ENCODE results near the gene PRKCA. TPM values are rescaled to one million over a fixed set of nuclear protein-coding genes. Genes with fewer than 3 reads are reported as not detected.
A peak's percentile ranks its signal among the peaks of the same experiment; 100 is the strongest.

The PRKCA gene
- total RNA-seq, 3 donors from 2014 or later, result 5.1 to 10.5 (median 6.6) TPM

DNA sequence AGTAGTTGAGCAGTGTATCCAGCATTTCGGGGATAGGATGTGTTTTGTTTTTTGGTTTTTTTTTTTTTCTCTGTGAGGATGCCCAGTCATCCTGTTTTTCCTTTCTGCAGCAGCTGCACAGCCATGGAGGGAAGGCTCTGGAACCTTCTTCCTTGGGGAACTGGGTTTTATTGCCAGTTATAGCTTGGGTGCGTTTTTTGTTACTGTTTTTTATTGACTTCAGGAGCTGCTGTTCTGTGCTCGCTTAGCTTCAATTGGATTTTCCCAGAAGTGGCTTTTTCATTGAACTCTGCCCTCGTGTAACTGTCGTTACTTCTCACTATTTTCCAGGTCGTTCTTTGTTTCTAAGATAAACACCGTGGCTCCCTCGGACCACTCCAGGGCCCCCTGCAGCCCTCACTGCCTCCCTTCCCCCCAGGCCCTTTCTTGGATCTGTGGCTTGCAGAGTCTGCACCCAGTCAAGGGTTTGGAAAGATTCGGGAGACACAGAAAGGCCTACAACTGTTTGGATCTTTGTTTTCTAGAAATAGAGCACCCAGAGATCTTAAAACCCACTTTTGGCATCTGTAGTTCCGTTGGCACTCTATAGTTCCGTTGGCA is 412.8 kb downstream of the PRKCA start:
- H3K9me3 ChIP-seq, result no peaks in the 10 kb centered on the region
- DNase-seq (ENCODE audit: low spot score in 2 of 2), result no peak
- no peaks in the 10 kb centered on the region for H3K36me3 ChIP-seq
- TF ChIP-seq POLR2A (IDR thresholded peaks at IDR 0.05) (no peak), POLR2AphosphoS5 (IDR thresholded peaks at IDR 0.05) (no peak)
- TF ChIP-seq, protein P1, sequence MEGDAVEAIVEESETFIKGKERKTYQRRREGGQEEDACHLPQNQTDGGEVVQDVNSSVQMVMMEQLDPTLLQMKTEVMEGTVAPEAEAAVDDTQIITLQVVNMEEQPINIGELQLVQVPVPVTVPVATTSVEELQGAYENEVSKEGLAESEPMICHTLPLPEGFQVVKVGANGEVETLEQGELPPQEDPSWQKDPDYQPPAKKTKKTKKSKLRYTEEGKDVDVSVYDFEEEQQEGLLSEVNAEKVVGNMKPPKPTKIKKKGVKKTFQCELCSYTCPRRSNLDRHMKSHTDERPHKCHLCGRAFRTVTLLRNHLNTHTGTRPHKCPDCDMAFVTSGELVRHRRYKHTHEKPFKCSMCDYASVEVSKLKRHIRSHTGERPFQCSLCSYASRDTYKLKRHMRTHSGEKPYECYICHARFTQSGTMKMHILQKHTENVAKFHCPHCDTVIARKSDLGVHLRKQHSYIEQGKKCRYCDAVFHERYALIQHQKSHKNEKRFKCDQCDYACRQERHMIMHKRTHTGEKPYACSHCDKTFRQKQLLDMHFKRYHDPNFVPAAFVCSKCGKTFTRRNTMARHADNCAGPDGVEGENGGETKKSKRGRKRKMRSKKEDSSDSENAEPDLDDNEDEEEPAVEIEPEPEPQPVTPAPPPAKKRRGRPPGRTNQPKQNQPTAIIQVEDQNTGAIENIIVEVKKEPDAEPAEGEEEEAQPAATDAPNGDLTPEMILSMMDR (IDR thresholded peaks at IDR 0.05), result no peak
- H3K4me3 ChIP-seq, result no peak overlapping the region
- intact Hi-C loops (cut with DNase I; ENCODE audit: low total_unique reads), result loop anchor here (10.0 kb wide), 1 partner anchor 190 kb away; no protein-coding TSS in a partner anchor
- H3K4me1 ChIP-seq, result no peaks in the 10 kb centered on the region
- no peak overlapping the region for H3K27ac ChIP-seq
- H3K27me3 ChIP-seq, result no peaks in the 10 kb centered on the region

DNA sequence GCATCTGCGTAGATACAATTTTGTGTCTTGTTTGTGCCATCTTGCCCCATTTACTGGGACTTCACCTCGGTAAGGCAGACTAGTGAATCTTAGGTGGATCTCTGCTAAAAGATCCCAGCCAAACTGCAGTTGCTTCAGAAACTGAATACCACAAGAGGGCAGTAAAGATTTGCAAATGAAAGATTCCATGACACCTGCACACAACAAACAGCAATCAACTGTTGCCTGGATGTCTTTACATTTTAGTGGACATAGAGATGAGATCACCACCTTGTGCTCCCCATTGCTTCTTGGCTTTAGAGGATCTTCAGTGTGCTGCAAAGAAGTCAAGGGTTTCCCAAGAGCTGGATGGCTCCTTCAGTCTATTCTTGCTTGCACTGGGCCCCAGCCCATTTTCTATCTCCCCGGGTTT is 413.3 kb downstream of the PRKCA start:
- Histone ChIP-seq H3K27me3 (no peaks in the 10 kb centered on the region), H3K4me3 (no peak overlapping the region), H3K9me3 (no peaks in the 10 kb centered on the region), H3K27ac (no peak overlapping the region), H3K36me3 (no peaks in the 10 kb centered on the region), H3K4me1 (no peaks in the 10 kb centered on the region)
- intact Hi-C loops (cut with DNase I; ENCODE audit: low total_unique reads), result loop anchor here (10.0 kb wide), 1 partner anchor 189 kb away; no protein-coding TSS in a partner anchor
- TF ChIP-seq, protein P1 (IDR thresholded peaks at IDR 0.05), result peak; percentile 48 to 75 (median 70)
- no peak for TF ChIP-seq POLR2AphosphoS5 (IDR thresholded peaks at IDR 0.05)
- DNase-seq (ENCODE audit: low spot score in 2 of 2), result no peak

DNA sequence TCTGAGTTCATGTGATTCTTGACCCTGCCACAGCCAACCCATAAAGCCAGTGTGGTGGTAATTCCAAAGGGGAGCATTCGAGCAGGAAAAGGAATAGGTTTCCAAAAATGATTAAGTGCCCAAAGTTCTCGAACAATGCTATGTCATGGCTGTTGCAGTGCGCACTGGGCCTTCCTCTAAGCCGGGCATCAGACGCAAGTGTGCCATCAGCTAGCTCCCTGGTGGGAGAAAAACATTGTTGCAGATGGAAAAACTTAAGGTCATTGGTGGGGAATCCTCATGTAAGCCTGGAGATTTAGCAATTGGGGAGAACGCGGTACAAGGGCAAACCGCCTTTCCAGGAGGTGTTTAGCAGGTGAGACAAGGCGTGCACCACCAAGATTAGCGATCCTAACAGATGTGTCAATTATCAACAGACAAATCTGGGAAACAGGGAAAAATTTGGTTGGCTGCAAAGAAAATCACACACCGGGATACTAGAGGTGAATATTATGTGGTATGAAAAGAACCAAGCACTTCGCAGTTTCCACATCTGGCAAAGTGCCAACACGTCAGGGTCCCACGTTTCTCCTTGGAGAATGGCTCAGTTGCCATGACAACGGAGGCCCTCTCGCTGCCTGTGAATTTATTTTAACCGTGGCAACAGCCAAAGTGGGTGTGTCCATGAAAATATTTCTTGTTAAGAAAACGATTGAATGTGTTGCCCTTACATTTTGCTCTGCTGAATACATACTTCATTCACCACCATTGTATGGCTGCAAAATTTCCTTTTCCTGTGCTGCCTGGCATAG is 414.0 kb downstream of the PRKCA start:
- H3K9me3 ChIP-seq, result no peaks in the 10 kb centered on the region
- no peak overlapping the region for H3K27ac ChIP-seq
- intact Hi-C loops (cut with DNase I; ENCODE audit: low total_unique reads), result loop anchor here (10.0 kb wide), 1 partner anchor 188 kb away; no protein-coding TSS in a partner anchor
- no peaks in the 10 kb centered on the region for H3K4me1 ChIP-seq
- TF ChIP-seq POLR2AphosphoS5 (IDR thresholded peaks at IDR 0.05) (no peak), POLR2A (IDR thresholded peaks at IDR 0.05) (no peak)
- TF ChIP-seq, protein P1 (IDR thresholded peaks at IDR 0.05), result no peak
- no peak overlapping the region for H3K4me3 ChIP-seq
- H3K36me3 ChIP-seq, result no peaks in the 10 kb centered on the region
- no peak for DNase-seq (ENCODE audit: low spot score in 2 of 2)
- H3K27me3 ChIP-seq, result no peaks in the 10 kb centered on the region

DNA sequence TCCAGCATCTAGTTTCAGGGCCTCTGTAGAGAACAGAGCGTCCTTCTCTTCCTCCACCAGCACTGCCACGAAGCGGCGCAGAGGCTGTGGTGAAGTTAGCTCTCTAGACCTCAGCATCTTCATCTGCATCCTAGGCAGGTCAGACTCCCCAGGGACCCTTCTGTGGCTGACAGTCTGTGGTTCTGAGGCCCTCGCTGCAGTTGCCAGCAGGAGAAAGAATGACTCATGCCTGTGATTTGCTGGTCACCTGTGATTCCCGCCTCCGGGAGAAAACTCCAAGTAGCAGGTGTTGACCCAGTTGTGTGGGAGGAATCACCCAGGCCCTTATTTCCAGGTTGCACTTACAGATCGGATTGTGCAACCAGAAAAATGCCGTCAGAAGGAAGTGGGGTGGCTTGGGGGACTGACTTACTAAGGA is 415.2 kb downstream of the PRKCA start:
- H3K27ac ChIP-seq, result no peak overlapping the region
- intact Hi-C loops (cut with DNase I; ENCODE audit: low total_unique reads), result loop anchor here (10.0 kb wide), 1 partner anchor 187 kb away; no protein-coding TSS in a partner anchor

More for the DNA sequence above, 415.2 kb downstream of the PRKCA start:
- Histone ChIP-seq H3K4me1 (no peaks in the 10 kb centered on the region), H3K9me3 (no peaks in the 10 kb centered on the region), H3K4me3 (no peak overlapping the region), H3K36me3 (no peaks in the 10 kb centered on the region), H3K27me3 (no peaks in the 10 kb centered on the region)
- TF ChIP-seq POLR2A (IDR thresholded peaks at IDR 0.05), result no peak
- TF ChIP-seq POLR2AphosphoS5 (IDR thresholded peaks at IDR 0.05), result no peak
- TF ChIP-seq, protein P1 (IDR thresholded peaks at IDR 0.05), result no peak
- DNase-seq (ENCODE audit: low spot score in 2 of 2), result peak in 1 of 2 donors; percentile 33
